Globus pallidus (tissue), 1 donor: ENCODE measurements around the gene ABCC11.
"Not testable (repeated sequence)": the region's sequence is repeated elsewhere in the genome, so short reads cannot be mapped to it uniquely, and the experiment has no call there.

Experiments used
- DNase-seq: peaks from one replicate; pipeline ENCODE4 v3.0.0-alpha.2; 2015; ENCODE audit warnings: low spot score

The ABCC11 gene

GRCh38 chr16:48246066-48246465 lies 1.3 kb downstream of the ABCC11 start:
- no peak for DNase-seq

- DNase-seq = no peak
Observed at GRCh38 chr16:48244863-48245195, 2.5 kb downstream of the ABCC11 start.

GRCh38 chr16:48244080-48244862 lies 3.1 kb downstream of the ABCC11 start, which contains the start of gene LONP2:
Gene LONP2 (plus strand): TSS chr16:48244300. CDS start chr16:48244389, 89 bp downstream.
- peak; percentile 89 for DNase-seq

GRCh38 chr16:48240147-48240546 lies 7.2 kb downstream of the ABCC11 start:
- not testable (repeated sequence) for DNase-seq

GRCh38 chr16:48236286-48236685 lies 11.1 kb downstream of the ABCC11 start:
- DNase-seq = no peak

- DNase-seq = no peak
Observed at GRCh38 chr16:48235556-48236136, 11.7 kb downstream of the ABCC11 start.

GRCh38 chr16:48235058-48235555 lies 12.2 kb downstream of the ABCC11 start:
- DNase-seq = no peak

GRCh38 chr16:48234630-48235029 lies 12.7 kb downstream of the ABCC11 start:
- no peak for DNase-seq

GRCh38 chr16:48232493-48233040 lies 14.8 kb downstream of the ABCC11 start:
- no peak for DNase-seq

GRCh38 chr16:48231727-48232492 lies 15.4 kb downstream of the ABCC11 start:
- no peak for DNase-seq

GRCh38 chr16:48225456-48225855 lies 21.9 kb downstream of the ABCC11 start:
- DNase-seq = no peak

GRCh38 chr16:48223490-48223889 lies 23.8 kb downstream of the ABCC11 start:
- DNase-seq = no peak

- no peak for DNase-seq
Observed at GRCh38 chr16:48220891-48221290, 26.4 kb downstream of the ABCC11 start.

- DNase-seq = no peak
Observed at GRCh38 chr16:48218473-48218872, 28.9 kb downstream of the ABCC11 start.

- DNase-seq = no peak
Observed at GRCh38 chr16:48217708-48218107, 29.6 kb downstream of the ABCC11 start.

- DNase-seq = no peak
Observed at GRCh38 chr16:48215738-48216137, 31.6 kb downstream of the ABCC11 start.

- DNase-seq = no peak
Observed at GRCh38 chr16:48212033-48212432, 35.3 kb downstream of the ABCC11 start.

GRCh38 chr16:48210747-48211146 lies 36.6 kb downstream of the ABCC11 start:
- DNase-seq = no peak

GRCh38 chr16:48206594-48207242 lies 40.6 kb downstream of the ABCC11 start:
- no peak for DNase-seq

GRCh38 chr16:48204825-48205151 lies 42.6 kb downstream of the ABCC11 start:
- DNase-seq = no peak

- no peak for DNase-seq
Observed at GRCh38 chr16:48203974-48204824, 43.1 kb downstream of the ABCC11 start.
